GM23248 (cell line): Measurements from ENCODE around the gene COG5.

Experiments used
- EZH2 ChIP-seq: fragments of 200-600 bp; sonication (generic); IDR thresholded peaks from 2 replicates; pipeline ENCODE4 v1.6.1; 2018; ENCODE audit warnings: antibody characterized with exemption, mild to moderate bottlenecking; ENCODE audit not compliant: insufficient read depth, poor library complexity, severe bottlenecking
- EZH2phosphoT487 ChIP-seq: fragments of 200-600 bp; sonication (generic); IDR thresholded peaks from 2 replicates; pipeline ENCODE4 v1.6.1; 2018; ENCODE audit warnings: antibody characterized with exemption, moderate library complexity, mild to moderate bottlenecking, low read depth; ENCODE audit not compliant: insufficient read depth

DNA sequence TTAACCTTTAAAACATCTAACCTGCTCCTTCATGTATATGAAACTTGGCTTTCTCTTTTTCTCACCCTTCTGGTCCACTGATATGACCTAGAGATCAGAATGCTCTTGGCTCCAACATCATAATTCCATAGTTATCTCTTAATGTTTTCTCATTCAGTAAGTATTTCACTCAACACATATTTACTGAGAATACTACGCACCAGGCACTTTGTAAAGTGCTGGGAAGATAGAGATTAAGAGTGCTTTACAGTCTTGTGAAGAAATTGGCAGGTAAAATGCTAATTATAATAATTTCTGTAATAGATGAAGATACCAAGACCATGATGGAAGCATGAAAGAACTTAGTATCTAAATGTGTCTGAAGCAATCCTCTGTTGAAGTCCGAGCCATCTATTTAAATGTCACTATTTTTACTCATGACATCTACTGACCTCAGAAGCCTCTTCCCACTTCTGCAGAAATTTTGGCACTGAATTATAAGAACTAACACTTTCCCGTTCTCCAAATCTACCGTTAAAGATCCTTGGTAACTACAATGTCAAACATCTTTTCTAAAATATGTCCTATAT lies 278.7 kb downstream of the COG5 start:
- TF ChIP-seq EZH2 (no peak), EZH2phosphoT487 (no peak)
